NOMO-1 treated with dmso at 0.1 percent for 144 hours (cell line): ENCODE results near the gene ACTC1.

Experiments
- DNase-seq: peaks from one replicate; lab custom pipeline; 2025; ENCODE audit not compliant: unreplicated experiment; lab: John Stamatoyannopoulos, UW

ACTC1 gene

GRCh38 chr15:34802371-34802770 is 7.0 kb upstream of the ACTC1 start:
- no peak for DNase-seq

DNA sequence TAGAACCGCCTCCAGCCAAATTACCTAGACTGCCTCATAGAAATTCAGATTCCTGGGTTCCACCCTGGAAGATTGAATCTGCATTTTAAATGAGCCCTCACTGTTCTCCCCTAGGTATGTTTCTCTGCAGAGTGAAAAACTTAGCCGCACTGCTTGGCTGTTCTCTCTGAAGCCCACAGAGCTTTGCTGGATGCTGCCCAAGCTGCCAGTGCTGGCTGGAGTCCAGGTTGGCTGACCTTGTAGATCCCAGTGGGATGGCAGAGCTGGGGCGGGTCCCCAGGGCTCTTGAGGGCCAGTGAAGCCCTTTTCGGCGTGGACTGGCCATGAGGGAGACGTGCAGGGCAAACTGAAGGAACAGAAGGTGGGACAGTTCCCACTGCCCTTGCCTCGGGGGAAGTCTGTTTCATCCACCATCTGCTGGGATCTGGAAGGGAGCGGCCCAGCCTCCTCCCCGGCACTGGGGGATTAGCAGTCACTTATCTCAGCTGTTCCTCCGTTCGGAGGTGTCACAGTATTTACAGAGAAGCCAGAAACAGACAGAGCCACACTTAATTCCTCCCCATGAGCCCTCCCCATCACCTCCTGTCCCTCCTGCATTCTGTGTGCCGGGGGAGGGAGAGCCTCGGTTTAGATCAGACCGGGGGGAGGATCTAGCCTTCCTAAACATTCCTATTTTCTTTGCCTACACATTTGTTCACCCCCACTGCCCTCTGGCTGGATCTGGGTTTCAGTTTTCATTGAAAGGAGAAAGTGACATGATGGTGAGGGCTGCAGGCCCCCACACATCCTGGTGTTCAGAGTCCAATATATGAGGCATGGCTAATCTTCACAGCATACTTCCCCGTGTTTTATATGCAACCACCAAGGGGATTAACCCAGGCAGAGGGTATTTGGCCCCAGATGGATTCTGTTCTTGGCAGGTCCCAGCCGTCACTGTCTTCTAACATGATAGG is 4.1 kb upstream of the ACTC1 start:
- DNase-seq: no peak

DNA sequence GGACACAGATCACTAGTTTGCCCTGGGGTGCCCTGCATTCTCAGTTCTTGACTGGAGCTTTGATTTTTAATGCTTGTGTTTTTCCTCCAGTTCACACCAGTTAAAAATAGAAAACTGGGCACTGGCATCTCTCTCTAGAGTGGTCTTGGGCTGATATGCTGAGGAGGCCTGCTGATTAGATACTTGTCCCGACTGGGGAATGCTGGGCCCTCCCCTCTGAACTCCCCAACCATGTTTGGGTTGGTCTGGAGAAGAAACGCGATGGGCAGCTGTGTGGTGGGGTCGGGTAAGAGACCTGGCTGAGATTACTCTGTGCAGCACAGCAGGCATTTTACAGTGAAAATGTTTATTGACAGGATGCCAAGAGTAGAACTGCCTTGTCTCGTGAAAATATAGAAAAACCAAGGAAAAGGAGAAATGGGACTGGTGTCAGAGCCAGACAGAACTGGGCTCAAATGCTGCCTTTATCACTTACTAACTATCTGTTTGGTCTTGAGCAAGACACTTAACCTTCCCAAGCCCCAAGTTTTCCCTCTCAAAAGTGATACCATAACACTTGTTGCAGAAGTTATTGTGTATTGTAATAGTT is 1.6 kb upstream of the ACTC1 start:
- DNase-seq: no peak

DNA sequence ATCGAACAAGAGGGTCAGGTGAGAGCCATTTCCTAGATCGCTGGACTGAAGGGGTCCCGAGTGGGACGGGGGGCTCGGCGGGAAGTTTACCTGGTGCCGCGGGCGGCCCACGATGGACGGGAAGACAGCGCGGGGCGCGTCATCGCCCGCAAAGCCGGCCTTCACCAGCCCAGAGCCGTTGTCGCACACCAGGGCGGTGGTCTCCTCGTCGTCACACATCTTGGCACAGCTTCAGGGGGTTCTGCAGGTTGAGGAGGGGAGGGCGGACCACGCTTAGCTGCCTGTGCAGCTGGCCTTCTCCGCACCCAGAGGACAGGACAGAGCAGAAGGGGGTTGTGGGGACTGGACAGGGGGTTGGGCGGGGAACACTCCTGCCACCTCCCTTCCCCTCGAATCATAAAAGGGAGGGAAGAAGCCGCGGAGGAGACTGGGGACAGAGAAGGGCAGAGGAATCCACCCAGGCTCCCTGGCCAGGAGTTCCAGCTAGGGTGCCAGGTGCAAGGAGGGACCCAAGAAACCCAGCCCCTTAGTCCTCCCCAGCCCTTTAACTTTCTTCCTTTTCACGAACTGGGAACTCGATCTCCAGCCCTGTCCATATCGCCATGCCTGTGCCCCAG is 651 bp downstream of the ACTC1 start:
- DNase-seq: no peak

DNA sequence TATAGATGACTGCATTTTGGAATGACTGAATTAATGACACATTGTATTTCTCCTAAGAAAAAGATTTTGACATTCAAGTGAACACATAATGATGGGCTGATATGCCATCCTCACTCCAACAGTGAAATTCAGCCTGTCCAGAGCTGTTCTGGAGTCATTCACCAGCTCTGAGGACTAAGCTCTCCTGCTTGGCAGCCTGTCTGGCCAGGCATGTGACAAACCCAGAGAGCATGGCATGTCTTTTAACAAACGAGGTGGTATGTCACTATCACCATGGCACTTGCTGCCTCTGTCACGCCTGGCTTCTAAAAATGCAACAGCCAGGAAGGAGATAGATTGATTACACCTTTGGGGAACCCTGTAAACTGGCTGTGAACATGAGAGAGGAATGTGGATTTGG is 1.4 kb downstream of the ACTC1 start:
- no peak for DNase-seq

DNA sequence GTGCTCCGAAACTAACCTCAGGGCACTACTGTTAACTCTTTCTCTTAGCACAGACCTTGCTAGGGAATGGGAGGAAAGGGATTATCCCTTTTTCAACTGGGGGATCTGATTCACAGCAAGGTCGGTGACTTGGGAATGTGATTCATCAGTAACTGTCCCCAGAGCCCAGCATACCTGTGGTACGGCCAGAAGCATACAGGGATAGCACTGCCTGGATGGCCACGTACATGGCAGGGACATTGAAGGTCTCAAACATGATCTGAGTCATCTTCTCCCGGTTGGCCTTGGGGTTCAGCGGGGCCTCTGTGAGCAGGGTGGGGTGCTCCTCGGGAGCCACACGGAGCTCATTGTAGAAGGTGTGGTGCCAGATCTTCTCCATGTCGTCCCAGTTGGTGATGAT is 2.3 kb downstream of the ACTC1 start:
- DNase-seq: no peak

- no peak for DNase-seq
These were observed 3.6 kb downstream of the ACTC1 start for GRCh38 chr15:34791701-34792100.

DNA sequence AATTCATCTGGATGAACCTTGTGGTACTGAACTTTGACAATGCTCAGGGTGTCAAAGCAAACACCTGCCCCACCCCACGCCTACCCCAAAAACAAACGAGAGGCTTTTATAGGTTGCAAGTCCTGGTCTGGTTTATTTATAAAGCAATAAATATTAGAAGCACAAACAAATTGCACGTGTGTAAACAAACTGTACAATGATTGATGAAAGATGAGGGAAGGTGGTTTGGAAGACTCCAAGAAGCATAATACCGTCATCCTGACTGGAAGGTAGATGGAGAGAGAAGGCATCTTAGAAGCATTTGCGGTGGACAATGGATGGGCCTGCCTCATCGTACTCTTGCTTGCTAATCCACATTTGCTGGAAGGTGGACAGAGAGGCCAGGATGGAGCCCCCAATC is 5.2 kb downstream of the ACTC1 start:
- no peak for DNase-seq

- DNase-seq: no peak
These were observed 6.0 kb downstream of the ACTC1 start for GRCh38 chr15:34789326-34789725.

DNA sequence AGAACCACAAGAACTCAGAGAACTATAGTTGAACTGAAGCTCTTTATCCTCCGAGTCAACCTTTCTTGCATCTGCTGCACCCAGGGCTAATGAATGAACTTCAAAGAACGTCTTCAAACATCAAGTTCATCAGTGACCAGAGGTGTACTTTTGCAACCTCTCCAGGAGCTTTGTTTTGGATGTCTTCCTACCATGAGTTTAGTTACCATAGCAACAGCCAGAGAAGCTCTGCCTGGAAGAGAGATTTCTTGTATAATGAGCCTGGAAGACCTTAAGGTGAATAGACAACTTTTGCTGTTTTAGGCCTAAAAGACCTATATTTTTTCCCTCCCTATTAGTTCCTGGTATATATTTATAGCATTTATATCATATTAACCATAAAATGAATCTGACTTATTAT is 9.1 kb downstream of the ACTC1 start:
- no peak for DNase-seq

DNA sequence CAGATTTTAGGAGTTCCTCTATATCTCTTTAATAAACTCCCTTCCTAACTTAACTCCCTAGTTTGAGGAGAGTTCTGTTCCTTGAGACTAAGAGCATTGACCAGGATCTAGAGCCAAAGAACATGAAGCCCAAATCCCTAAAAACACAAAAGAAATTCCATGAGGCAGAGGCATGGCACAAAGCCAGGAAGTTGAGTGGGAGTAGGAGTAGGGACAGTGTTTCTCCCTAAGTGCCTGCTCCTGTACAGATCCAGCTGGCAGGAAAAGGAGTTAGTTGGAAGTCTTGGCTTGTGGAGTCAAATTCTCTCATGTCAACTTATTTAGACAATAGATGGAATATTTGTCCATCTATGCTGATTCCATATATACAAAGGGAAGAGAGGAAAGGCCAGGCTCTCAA is 11.4 kb downstream of the ACTC1 start:
- DNase-seq: no peak

DNA sequence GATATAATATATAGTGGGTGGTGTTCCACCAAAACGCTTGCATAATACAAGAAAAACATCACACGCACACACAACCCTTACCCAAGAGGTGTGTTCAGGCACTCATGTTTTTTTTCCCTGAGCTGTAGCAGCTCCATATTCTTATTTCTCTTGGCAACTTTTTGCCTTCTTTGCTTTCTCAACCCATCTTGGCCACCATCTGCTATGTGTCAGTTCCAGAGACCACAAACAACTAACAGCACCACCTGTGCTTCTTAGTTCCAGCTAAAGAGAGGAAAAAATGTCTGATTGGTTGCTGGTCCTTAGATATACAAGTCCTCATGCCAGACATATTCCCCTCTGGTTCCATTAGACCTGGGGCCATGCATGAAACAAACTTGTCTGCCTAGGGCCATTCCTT is 11.9 kb downstream of the ACTC1 start:
- DNase-seq: no peak

DNA sequence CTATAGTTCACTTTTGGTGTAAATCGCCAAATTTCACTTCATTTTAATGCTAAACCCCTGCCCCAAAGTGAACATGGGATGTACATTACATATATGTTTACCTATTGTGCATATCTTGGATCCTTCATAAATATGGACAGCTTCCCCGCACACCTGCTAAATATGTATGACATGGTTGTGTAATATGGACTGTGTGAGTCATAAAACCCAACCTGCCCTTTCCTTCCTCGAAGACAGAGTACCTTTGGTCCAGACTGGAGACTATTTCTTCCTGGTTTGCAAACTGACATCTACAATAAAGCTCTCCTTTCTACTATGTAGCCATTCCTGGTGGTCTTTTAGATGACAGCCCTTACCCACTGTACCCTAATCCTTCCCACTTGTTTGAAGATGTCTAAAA is 12.4 kb downstream of the ACTC1 start:
- DNase-seq: no peak

- DNase-seq: no peak
These were observed 14.6 kb downstream of the ACTC1 start for GRCh38 chr15:34780725-34781124.

GRCh38 chr15:34776606-34777105 is 18.7 kb downstream of the ACTC1 start:
- DNase-seq: no peak

DNA sequence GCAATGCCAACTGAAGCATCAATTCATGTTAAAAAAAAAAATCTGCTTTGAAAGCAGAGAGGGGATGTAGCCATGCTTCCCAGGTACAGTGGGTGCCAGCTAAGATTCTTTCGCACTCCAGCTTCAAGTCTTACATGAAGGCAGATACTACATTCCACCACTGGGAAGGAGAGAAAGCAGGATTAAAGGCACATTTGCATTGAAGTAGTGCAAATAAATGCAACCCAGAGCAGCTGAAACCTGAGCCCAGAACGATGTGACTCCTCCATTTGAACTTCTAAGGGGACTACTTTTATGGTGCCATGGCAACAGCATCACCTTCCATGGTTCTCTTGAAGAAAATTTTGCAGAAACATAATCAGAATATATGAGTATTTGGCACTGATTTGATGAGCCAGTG is 21.4 kb downstream of the ACTC1 start:
- no peak for DNase-seq

DNA sequence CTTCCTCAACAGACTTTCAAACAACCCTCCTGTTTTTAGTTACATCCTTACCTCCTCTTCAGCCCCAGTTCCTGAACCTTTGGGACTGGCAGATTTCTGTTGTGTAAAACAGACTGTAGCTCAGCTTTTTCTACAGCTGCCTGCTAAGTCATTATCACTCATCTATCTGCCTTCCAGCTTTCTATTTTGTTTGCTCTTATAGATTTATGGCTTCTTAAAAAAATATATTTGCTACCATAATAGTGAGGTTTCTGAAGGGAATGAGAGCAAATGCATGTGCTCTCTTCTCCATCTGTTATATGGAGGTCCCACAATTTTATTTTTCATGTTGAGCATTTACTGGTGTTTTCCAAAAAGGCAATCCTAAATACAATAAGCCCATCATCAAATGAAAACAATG is 22.3 kb downstream of the ACTC1 start:
- DNase-seq: no peak

- no peak for DNase-seq
These were observed 23.0 kb downstream of the ACTC1 start for GRCh38 chr15:34772312-34772711.

GRCh38 chr15:34769711-34770110 is 25.6 kb downstream of the ACTC1 start:
- DNase-seq: no peak

DNA sequence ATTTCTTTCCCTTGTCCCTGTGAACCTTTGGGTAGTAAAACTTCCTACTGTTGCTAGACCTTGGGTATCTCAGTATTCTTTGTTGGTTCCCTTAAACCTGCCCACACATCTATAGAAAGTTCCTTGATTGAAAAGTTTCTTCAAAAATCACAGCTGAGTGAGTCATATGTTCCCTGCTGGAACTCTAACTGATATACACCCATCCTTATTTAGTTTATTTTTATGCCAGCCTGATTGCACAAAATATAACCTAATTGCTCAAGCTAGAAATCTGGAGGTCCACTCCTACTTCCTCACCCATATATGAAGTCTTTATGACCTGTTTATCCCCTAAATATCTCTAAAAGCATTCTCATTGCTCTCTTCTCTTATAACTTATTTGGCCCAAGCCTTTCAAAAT is 26.8 kb downstream of the ACTC1 start:
- DNase-seq: no peak

GRCh38 chr15:34765741-34766140 is 29.6 kb downstream of the ACTC1 start:
- no peak for DNase-seq

- no peak for DNase-seq
These were observed 34.4 kb downstream of the ACTC1 start for GRCh38 chr15:34760909-34761308.
